Ishikawa (cell line): Measurements from ENCODE around the gene FCHO1.

Source experiments
- CEBPB ChIP-seq: IDR thresholded peaks from 2 replicates; pipeline ENCODE4 v1.6.1; 2012
- CREB1 ChIP-seq: IDR thresholded peaks from 2 replicates; pipeline ENCODE4 v1.6.1; 2012; ENCODE audit warnings: low read depth
- EGR1 ChIP-seq: IDR thresholded peaks from 2 replicates; pipeline ENCODE4 v1.6.1; 2012
- EP300 ChIP-seq: IDR thresholded peaks from 2 replicates; pipeline ENCODE4 v1.6.1; 2012; ENCODE audit warnings: borderline replicate concordance
- FOXM1 ChIP-seq: IDR thresholded peaks from 2 replicates; pipeline ENCODE4 v1.6.1; 2012; ENCODE audit warnings: low read depth, borderline replicate concordance
- NFIC ChIP-seq: IDR thresholded peaks from 2 replicates; pipeline ENCODE4 v1.6.1; 2012
- RAD21 ChIP-seq: IDR thresholded peaks from 2 replicates; pipeline ENCODE4 v1.6.1; 2012; ENCODE audit warnings: low read depth
- TAF1 ChIP-seq: IDR thresholded peaks from 2 replicates; pipeline ENCODE4 v1.6.1; 2012; ENCODE audit warnings: low read depth, mild to moderate bottlenecking
- TCF12 ChIP-seq: IDR thresholded peaks from 2 replicates; pipeline ENCODE4 v1.6.1; 2012; ENCODE audit warnings: low read depth
- TEAD4 ChIP-seq: IDR thresholded peaks from 2 replicates; pipeline ENCODE4 v1.6.1; 2012
- YY1 ChIP-seq: IDR thresholded peaks from 2 replicates; pipeline ENCODE4 v1.6.1; 2012; ENCODE audit warnings: low read depth
- ZBTB7A ChIP-seq: IDR thresholded peaks from 2 replicates; pipeline ENCODE4 v1.6.1; 2012; ENCODE audit warnings: low read depth
- TF ChIP-seq, protein P1 (sequence below): IDR thresholded peaks from 2 replicates; pipeline ENCODE4 v1.6.1; 2012
- TF ChIP-seq, protein P2 (sequence below): IDR thresholded peaks from 2 replicates; pipeline ENCODE4 v1.6.1; 2012; ENCODE audit warnings: low read depth, mild to moderate bottlenecking
- TF ChIP-seq, protein P3 (sequence below): IDR thresholded peaks from 2 replicates; pipeline ENCODE4 v1.6.1; 2012

Gene FCHO1

DNA sequence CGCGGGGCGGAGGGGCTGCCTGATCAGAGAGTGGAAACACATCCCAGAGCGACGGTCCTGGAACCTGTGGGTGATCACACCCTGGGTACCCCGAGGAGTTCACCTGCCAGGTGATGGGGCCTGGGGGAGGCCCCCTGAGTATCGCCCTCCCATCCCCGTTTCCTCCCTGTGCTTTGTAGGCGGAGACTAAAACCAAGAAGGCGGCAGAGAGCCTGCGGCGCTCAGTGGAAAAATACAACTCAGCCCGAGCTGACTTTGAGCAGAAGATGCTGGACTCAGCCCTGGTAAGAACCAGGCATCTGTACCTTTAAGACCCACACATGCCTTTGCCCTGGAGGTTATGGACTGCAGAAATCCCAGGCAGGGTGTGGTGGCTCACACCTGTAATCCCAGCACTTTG, 19.3 kb downstream of the FCHO1 start:
- no peak for TF ChIP-seq TCF12

GRCh38 chr19:17772172-17772571, 20.9 kb downstream of the FCHO1 start:
- no peak for TF ChIP-seq TAF1
- TF ChIP-seq, protein P1, sequence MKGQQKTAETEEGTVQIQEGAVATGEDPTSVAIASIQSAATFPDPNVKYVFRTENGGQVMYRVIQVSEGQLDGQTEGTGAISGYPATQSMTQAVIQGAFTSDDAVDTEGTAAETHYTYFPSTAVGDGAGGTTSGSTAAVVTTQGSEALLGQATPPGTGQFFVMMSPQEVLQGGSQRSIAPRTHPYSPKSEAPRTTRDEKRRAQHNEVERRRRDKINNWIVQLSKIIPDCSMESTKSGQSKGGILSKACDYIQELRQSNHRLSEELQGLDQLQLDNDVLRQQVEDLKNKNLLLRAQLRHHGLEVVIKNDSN: peak; percentile 79

DNA sequence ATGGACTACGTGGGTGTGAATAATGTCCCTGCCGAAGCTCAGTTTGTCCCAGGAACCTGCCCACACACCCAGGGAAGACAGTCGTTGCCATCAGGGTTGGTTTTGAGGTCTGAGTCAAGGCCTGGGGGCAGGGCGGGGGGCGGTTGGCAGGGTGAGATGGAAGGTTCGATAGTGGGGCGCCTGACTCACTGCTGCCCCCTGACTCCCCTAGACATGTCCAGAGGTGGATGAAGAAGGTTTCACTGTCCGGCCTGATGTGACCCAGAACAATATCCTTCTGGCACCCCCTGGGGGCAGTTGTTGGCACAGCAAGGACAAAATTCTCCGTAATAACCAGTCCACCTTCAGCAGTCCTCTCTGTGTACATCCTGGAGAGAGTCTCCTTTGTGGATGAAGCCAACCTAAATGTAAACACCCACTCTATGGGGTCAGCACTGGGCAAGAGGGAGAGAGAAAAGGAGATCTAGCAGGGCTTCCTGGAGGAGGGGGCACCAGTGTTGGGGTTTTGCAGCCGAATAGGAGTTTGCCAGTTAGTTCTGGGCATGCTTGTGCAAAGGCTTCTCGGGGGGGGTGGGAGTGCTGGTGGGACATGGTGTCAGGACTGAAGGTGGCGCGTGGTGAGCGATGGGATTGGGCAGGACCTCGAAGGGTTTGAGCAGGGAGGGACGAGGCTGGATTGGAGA, 24.1 kb downstream of the FCHO1 start:
- TF ChIP-seq CEBPB (no peak), RAD21 (peak; percentile 66), EP300 (no peak), ZBTB7A (no peak), TEAD4 (no peak), YY1 (no peak), TAF1 (no peak), TCF12 (no peak)
- TF ChIP-seq, protein P2, sequence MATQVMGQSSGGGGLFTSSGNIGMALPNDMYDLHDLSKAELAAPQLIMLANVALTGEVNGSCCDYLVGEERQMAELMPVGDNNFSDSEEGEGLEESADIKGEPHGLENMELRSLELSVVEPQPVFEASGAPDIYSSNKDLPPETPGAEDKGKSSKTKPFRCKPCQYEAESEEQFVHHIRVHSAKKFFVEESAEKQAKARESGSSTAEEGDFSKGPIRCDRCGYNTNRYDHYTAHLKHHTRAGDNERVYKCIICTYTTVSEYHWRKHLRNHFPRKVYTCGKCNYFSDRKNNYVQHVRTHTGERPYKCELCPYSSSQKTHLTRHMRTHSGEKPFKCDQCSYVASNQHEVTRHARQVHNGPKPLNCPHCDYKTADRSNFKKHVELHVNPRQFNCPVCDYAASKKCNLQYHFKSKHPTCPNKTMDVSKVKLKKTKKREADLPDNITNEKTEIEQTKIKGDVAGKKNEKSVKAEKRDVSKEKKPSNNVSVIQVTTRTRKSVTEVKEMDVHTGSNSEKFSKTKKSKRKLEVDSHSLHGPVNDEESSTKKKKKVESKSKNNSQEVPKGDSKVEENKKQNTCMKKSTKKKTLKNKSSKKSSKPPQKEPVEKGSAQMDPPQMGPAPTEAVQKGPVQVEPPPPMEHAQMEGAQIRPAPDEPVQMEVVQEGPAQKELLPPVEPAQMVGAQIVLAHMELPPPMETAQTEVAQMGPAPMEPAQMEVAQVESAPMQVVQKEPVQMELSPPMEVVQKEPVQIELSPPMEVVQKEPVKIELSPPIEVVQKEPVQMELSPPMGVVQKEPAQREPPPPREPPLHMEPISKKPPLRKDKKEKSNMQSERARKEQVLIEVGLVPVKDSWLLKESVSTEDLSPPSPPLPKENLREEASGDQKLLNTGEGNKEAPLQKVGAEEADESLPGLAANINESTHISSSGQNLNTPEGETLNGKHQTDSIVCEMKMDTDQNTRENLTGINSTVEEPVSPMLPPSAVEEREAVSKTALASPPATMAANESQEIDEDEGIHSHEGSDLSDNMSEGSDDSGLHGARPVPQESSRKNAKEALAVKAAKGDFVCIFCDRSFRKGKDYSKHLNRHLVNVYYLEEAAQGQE: no peak

GRCh38 chr19:17775991-17776803, 24.9 kb downstream of the FCHO1 start:
- TF ChIP-seq EGR1: no peak
- no peak for TF ChIP-seq YY1
- no peak for TF ChIP-seq CREB1
- TF ChIP-seq, protein P1: no peak
- TF ChIP-seq RAD21: no peak
- no peak for TF ChIP-seq TEAD4
- TF ChIP-seq EP300: no peak

- no peak for TF ChIP-seq FOXM1
- TF ChIP-seq EP300: 0 out of 2 replicates have a peak, but pooled peaks have one; percentile 42
- peak; percentile 69; the same call in 1 of the 2 replicates for TF ChIP-seq YY1
- TF ChIP-seq, protein P3, sequence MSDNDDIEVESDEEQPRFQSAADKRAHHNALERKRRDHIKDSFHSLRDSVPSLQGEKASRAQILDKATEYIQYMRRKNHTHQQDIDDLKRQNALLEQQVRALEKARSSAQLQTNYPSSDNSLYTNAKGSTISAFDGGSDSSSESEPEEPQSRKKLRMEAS: peak; percentile 89
- TF ChIP-seq TCF12: peak; percentile 23; the same call in 1 of the 2 replicates
- TF ChIP-seq CREB1: no peak
- TF ChIP-seq TEAD4: peak; percentile 59
- TF ChIP-seq, protein P2: no peak
- no peak for TF ChIP-seq CEBPB
- no peak for TF ChIP-seq TAF1
- TF ChIP-seq, protein P1: no peak
- peak; percentile 63 for TF ChIP-seq ZBTB7A
- no peak for TF ChIP-seq NFIC
- peak; percentile 40; the same call in 1 of the 2 replicates for TF ChIP-seq EGR1
- TF ChIP-seq RAD21: no peak
Measured at GRCh38 chr19:17778251-17778967, 27.1 kb downstream of the FCHO1 start.
